ENCODE results near the gene TPBGL.
"Not testable (repeated sequence)": the region's sequence is repeated elsewhere in the genome, so short reads cannot be mapped to it uniquely, and the experiment has no call there.

TPBGL gene

DNA sequence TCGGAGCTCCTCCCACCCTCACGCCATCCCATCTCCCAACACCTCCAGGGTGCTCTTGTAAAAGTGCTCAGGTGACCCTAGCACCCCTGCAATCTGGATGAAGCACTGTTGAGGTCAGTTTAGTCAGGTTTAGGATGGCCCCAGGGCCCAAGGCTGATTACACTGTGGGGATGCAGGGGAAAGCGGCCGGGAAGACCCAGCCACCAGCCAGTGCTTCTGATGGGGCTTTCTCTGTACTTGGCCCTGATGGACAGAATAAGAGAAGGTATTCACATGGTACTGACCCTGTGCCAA is 28.7 kb downstream of the TPBGL start:
- Histone ChIP-seq H3K4me2 (ENCODE audit: low read length) (no peak overlapping the region), H3K9ac (ENCODE audit: low read depth, low read length) (no peak overlapping the region), H3K27me3 (ENCODE audit: control insufficient read depth, insufficient read depth, low read length) (peaks cover 6% of the 10 kb centered on the region), H3K9me3 (replicated peaks; ENCODE audit: low read length) (no peaks in the 10 kb centered on the region), H3K4me1 (ENCODE audit: control insufficient read depth, insufficient read depth, low read length) (no peaks in the 10 kb centered on the region), H3K36me3 (ENCODE audit: insufficient read depth, low read length) (no peaks in the 10 kb centered on the region), H3K4me3 (ENCODE audit: low read length) (no peak overlapping the region)

DNA sequence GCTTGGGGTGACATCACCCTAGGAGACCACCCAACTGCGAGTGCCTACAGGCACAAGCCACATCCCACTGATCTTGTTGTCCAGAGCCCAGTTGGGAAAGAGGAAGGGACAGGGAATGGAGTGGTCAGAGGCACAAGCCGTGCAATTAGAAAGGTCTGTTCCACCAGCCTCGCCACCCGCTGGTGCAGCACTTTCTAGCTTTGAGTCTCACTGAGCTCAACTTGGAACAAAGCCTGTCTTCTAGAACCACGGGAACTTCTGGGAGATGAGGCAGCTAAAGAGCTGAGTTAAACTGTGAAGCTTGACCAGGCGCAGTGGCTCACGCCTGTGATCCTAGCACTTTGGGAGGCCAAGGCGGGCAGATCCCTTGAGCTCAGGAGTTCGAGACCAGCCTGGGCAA is 29.3 kb downstream of the TPBGL start:
- Histone ChIP-seq H3K9ac (ENCODE audit: low read depth, low read length) (no peak overlapping the region), H3K27me3 (ENCODE audit: control insufficient read depth, insufficient read depth, low read length) (peaks cover under 1% of the 10 kb centered on the region), H3K4me3 (ENCODE audit: low read length) (no peak overlapping the region), H3K4me1 (ENCODE audit: control insufficient read depth, insufficient read depth, low read length) (no peaks in the 10 kb centered on the region), H3K36me3 (ENCODE audit: insufficient read depth, low read length) (no peaks in the 10 kb centered on the region), H3K9me3 (replicated peaks; ENCODE audit: low read length) (no peaks in the 10 kb centered on the region), H3K4me2 (ENCODE audit: low read length) (no peak overlapping the region)

DNA sequence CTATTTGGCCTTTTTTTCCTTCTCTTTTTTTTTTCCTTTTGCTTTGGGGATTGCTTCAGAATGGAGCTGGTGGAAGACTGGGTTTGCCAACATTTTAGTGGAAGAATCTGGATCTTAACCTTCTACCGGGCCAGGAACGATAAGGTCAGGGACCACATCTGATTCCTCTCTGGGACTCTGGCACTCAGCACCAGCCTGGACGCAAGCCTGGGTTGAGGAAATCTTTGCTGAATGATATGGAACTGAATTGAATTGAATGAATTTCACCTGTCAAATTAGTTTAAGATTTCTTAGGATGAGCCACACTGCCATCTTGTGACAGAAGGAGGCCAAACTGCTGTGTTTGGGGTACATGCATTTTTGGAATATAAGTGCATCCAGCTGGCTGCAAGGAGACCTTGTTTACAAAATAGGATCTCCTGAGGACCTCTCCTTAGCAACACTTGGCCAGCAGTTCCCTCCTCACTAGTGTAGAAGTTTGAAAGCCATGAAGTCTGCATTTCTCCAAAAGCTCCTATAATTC is 30.4 kb downstream of the TPBGL start:
- no peak overlapping the region for H3K4me2 ChIP-seq (ENCODE audit: low read length)
- H3K4me1 ChIP-seq (ENCODE audit: control insufficient read depth, insufficient read depth, low read length): no peaks in the 10 kb centered on the region
- H3K36me3 ChIP-seq (ENCODE audit: insufficient read depth, low read length): no peaks in the 10 kb centered on the region
- H3K9me3 ChIP-seq (replicated peaks; ENCODE audit: low read length): no peaks in the 10 kb centered on the region
- no peaks in the 10 kb centered on the region for H3K27me3 ChIP-seq (ENCODE audit: control insufficient read depth, insufficient read depth, low read length)
- no peak overlapping the region for H3K9ac ChIP-seq (ENCODE audit: low read depth, low read length)
- H3K4me3 ChIP-seq (ENCODE audit: low read length): no peak overlapping the region

DNA sequence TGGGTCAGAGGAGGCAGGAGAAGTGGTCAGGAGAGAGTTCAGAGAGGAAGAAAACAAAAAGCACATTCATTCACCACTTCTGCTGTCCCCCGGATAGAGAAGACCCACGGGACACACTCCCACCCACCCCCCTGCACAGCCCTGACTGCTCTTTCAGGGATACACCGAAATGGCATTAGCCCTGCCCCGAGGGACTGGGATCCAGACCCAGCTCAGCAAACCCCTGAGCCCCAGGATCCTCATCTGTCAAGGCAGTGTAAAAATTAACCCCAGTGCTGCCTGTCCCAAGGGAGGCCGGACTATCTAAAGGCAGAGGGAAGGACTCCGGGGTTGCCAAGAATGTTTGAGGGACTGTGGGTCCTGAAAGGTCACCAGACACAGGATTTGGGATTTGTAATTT is 31.2 kb downstream of the TPBGL start:
- H3K4me2 ChIP-seq (ENCODE audit: low read length): no peak overlapping the region
- no peaks in the 10 kb centered on the region for H3K36me3 ChIP-seq (ENCODE audit: insufficient read depth, low read length)
- no peaks in the 10 kb centered on the region for H3K4me1 ChIP-seq (ENCODE audit: control insufficient read depth, insufficient read depth, low read length)
- H3K27me3 ChIP-seq (ENCODE audit: control insufficient read depth, insufficient read depth, low read length): no peaks in the 10 kb centered on the region
- no peaks in the 10 kb centered on the region for H3K9me3 ChIP-seq (replicated peaks; ENCODE audit: low read length)
- H3K4me3 ChIP-seq (ENCODE audit: low read length): no peak overlapping the region
- no peak overlapping the region for H3K9ac ChIP-seq (ENCODE audit: low read depth, low read length)

DNA sequence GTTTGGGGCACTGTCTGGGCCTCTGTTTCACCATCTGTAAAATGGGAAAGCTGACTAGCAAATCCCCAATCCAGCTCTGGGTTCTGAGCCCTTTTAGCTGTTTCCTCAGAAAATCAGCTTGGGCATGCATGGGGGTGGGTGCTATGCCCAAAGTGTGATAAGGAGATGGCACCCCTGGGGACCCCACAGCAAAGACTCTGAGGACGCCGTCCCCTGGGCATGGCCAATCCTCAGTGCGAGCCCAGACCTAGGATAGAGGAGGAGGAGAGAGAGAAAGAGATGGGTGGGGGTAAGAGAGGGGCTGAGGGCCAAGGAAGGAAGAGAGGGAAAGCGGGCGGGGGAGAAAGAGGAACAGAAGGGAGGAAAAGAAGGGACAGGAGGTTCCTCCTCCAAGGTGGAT is 31.8 kb downstream of the TPBGL start:
- H3K9me3 ChIP-seq (replicated peaks; ENCODE audit: low read length): no peaks in the 10 kb centered on the region
- H3K4me2 ChIP-seq (ENCODE audit: low read length): no peak overlapping the region
- no peaks in the 10 kb centered on the region for H3K36me3 ChIP-seq (ENCODE audit: insufficient read depth, low read length)
- no peak overlapping the region for H3K9ac ChIP-seq (ENCODE audit: low read depth, low read length)
- H3K4me1 ChIP-seq (ENCODE audit: control insufficient read depth, insufficient read depth, low read length): no peaks in the 10 kb centered on the region
- H3K27me3 ChIP-seq (ENCODE audit: control insufficient read depth, insufficient read depth, low read length): no peaks in the 10 kb centered on the region
- H3K4me3 ChIP-seq (ENCODE audit: low read length): no peak overlapping the region

DNA sequence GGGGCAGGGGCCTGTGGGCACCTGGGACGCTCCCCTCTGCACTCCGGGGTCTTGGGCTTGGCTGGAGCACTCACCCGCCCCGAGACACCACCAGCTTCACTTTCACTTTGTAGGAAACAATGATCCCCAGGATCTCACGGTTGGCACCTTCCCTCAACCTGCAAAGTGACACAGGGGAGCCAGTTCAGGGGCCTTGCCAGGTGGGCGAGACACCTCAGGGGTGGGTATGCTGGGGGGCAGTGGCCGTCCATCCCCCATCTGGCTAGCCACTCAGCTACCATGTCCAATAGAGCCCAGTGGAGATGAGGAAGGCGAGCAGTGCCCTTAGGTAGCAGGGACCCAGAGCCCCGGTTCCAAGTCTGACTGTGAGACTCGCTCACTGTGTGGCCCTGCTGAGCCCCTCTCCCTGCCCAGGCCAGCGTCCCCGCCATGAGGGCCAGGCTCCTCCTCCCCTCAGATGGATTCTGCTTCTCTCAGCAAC is 32.3 kb downstream of the TPBGL start:
- Histone ChIP-seq H3K9ac (ENCODE audit: low read depth, low read length) (no peak overlapping the region), H3K27me3 (ENCODE audit: control insufficient read depth, insufficient read depth, low read length) (no peaks in the 10 kb centered on the region), H3K36me3 (ENCODE audit: insufficient read depth, low read length) (no peaks in the 10 kb centered on the region), H3K9me3 (replicated peaks; ENCODE audit: low read length) (no peaks in the 10 kb centered on the region), H3K4me3 (ENCODE audit: low read length) (no peak overlapping the region), H3K4me2 (ENCODE audit: low read length) (no peak overlapping the region), H3K4me1 (ENCODE audit: control insufficient read depth, insufficient read depth, low read length) (no peaks in the 10 kb centered on the region)

DNA sequence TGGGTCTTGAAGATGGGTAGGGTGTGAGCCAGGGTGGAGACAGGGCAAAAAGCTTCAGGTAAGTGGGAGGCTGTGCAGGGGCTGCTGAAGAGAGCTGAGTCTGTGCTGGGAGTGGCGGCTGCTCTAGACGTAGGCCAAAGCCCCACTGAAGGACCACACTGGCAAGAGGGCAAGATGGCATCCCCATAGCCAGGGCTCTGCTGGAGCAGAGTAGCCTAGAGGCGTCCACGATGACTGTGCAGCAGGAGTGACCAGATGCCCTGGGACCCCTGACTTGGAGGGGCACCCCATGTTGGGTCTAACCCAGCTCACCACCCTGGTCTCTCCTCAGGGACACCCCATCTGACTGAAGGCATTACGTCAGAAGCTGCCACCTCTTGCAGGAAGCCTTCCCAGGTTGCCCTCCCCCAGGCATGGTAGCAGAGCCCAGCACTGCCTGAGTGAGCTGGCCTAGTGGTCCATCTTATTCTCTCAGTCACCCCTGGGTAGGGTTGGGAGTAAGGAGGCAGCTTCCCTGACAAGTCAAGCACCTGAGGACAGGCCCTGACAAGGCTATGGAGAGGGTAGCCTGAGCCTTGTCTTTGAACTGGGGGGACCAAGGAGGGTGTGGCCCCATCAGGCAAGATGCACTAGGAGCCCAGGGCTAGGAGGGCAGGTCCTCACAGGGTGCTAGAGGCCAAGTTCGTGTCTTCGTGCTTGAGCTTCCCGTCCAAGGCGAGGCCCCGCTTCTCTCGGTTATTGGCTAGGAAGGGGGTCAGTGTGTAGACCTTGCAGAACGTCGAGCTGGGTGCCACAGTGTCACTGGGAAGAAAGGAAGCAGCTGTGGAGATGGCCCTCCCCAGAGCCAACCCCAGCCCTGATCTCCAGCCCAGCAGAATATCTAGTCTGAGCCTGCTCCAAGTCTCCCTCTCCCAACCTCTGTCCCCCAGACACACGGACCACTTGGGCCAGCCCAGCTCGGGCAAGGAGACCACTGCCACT is 33.1 kb downstream of the TPBGL start:
- Histone ChIP-seq H3K4me3 (ENCODE audit: low read length) (no peak overlapping the region), H3K9ac (ENCODE audit: low read depth, low read length) (no peak overlapping the region), H3K27me3 (ENCODE audit: control insufficient read depth, insufficient read depth, low read length) (no peaks in the 10 kb centered on the region), H3K36me3 (ENCODE audit: insufficient read depth, low read length) (no peaks in the 10 kb centered on the region), H3K4me2 (ENCODE audit: low read length) (no peak overlapping the region), H3K9me3 (replicated peaks; ENCODE audit: low read length) (no peaks in the 10 kb centered on the region), H3K4me1 (ENCODE audit: control insufficient read depth, insufficient read depth, low read length) (no peaks in the 10 kb centered on the region)

DNA sequence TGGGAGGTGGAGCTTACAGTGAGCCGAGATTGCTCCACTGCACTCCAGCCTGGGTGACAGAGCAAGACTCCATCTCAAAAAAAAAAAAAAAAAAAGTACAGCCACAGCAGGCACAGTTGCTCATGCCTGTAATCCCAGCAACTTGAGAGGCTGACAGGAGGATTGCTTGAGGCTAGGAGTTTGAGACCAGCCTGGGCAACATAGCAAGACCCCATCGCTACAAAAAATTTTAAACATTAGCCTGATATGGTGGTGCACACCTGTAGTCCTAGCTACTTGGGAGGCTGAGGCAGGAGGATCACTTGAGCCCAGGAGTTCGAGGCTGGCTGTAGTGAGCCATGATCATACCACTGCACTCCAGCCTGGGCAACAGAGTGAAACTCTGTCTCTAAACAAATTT is 34.1 kb downstream of the TPBGL start:
- not testable (repeated sequence) for H3K36me3 ChIP-seq (ENCODE audit: insufficient read depth, low read length); H3K4me2 ChIP-seq (ENCODE audit: low read length); H3K9ac ChIP-seq (ENCODE audit: low read depth, low read length); H3K4me1 ChIP-seq (ENCODE audit: control insufficient read depth, insufficient read depth, low read length); H3K4me3 ChIP-seq (ENCODE audit: low read length); H3K9me3 ChIP-seq (replicated peaks; ENCODE audit: low read length); H3K27me3 ChIP-seq (ENCODE audit: control insufficient read depth, insufficient read depth, low read length)

DNA sequence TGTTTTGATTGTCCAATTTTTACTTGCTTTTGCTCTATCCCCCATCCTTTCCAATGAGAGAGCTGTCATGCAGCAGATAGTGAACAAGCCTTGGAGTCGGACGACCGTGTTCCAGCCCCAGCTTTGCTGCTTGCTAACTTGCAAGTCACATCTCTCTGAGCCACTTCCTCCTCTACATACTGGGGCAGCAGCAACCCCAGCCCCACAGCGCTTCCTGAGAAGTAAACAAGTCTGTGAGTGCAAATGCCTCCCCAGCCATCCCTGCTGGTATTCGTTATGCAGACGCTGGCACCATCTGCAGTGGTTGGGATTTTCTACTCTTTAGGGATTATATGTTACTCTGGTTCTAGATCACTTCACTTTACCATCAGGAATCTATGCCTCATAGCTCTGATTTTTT is 35.0 kb downstream of the TPBGL start:
- H3K27me3 ChIP-seq (ENCODE audit: control insufficient read depth, insufficient read depth, low read length): no peaks in the 10 kb centered on the region
- no peak overlapping the region for H3K4me2 ChIP-seq (ENCODE audit: low read length)
- H3K9me3 ChIP-seq (replicated peaks; ENCODE audit: low read length): no peaks in the 10 kb centered on the region
- no peak overlapping the region for H3K4me3 ChIP-seq (ENCODE audit: low read length)
- H3K36me3 ChIP-seq (ENCODE audit: insufficient read depth, low read length): no peaks in the 10 kb centered on the region
- no peaks in the 10 kb centered on the region for H3K4me1 ChIP-seq (ENCODE audit: control insufficient read depth, insufficient read depth, low read length)
- no peak overlapping the region for H3K9ac ChIP-seq (ENCODE audit: low read depth, low read length)

DNA sequence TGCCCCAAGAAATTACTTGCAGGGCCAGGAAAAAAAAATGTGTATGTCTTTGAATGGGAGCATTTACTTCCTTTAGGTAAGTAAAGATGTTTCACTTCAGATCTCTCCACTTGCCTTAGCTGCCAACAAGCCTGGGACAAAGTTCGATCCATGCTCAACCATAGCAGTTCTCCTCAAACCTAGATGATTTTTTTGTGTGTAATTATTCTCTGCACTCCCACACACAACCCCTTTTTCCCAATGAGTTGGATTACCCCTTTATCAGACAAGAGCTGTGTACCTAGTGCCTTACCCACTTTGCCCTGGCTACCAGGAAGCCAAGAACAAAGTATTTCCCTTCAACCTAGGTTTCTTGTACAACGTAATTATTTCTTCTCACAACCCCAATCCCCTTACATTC is 35.6 kb downstream of the TPBGL start:
- Histone ChIP-seq H3K27me3 (ENCODE audit: control insufficient read depth, insufficient read depth, low read length) (no peaks in the 10 kb centered on the region), H3K9ac (ENCODE audit: low read depth, low read length) (no peak overlapping the region), H3K4me1 (ENCODE audit: control insufficient read depth, insufficient read depth, low read length) (no peaks in the 10 kb centered on the region), H3K9me3 (replicated peaks; ENCODE audit: low read length) (no peaks in the 10 kb centered on the region), H3K4me2 (ENCODE audit: low read length) (no peak overlapping the region), H3K36me3 (ENCODE audit: insufficient read depth, low read length) (no peaks in the 10 kb centered on the region), H3K4me3 (ENCODE audit: low read length) (no peak overlapping the region)

DNA sequence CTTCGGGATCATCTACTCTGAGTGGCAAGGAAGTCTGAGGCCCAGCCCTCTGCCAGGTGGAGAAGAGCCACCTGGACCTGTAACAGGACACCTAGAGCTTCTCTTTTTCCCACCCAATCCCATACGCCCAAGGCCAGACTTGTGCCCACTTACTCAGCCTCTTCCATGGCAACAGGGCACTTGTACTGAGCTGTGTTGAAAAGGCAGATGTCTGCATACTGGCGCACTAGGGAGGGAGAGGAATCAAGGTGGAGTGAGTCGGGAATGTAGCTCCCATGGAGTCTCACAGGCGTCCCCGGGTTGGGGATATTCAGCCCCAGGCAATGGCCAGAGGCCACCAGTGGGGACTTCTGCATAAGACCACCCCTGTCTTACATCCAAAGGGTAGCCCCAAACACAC is 36.1 kb downstream of the TPBGL start:
- H3K4me1 ChIP-seq (ENCODE audit: control insufficient read depth, insufficient read depth, low read length): no peaks in the 10 kb centered on the region

DNA sequence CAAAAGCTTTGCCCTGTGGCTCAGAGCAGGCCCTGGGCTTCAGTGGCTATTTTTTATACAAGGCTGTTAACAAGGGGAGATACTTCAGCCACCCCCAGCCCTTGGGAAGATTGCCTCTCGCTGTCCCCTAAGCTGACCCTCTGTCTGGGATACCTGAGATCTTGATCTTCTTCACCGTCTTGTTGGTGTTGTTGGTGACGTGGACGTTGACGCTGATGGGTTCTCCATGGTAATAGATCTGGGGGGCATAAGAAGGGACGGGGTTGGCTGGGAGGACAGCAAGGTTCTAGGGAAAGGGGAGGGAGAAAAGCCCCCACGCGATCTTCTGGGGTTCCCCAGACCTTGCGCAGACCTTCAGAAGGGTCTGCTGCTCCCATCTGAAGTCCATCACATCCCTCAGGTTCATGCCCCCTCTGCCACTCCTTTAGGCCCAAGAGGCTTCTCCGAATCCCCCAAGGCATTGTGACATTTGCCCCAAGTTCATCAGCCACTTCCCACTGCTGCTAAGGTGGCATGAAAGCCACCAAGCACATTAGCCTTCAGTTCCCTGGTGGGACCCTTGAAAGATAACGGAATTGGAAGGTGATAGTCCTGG is 36.7 kb downstream of the TPBGL start:
- Histone ChIP-seq H3K36me3 (ENCODE audit: insufficient read depth, low read length) (no peaks in the 10 kb centered on the region), H3K4me3 (ENCODE audit: low read length) (no peak overlapping the region), H3K9ac (ENCODE audit: low read depth, low read length) (no peak overlapping the region), H3K9me3 (replicated peaks; ENCODE audit: low read length) (no peaks in the 10 kb centered on the region), H3K4me2 (ENCODE audit: low read length) (no peak overlapping the region), H3K4me1 (ENCODE audit: control insufficient read depth, insufficient read depth, low read length) (no peaks in the 10 kb centered on the region), H3K27me3 (ENCODE audit: control insufficient read depth, insufficient read depth, low read length) (no peaks in the 10 kb centered on the region)

More for the DNA sequence above, 36.1 kb downstream of the TPBGL start:
- H3K36me3 ChIP-seq (ENCODE audit: insufficient read depth, low read length): no peaks in the 10 kb centered on the region
- no peak overlapping the region for H3K4me2 ChIP-seq (ENCODE audit: low read length)
- no peak overlapping the region for H3K4me3 ChIP-seq (ENCODE audit: low read length)
- no peaks in the 10 kb centered on the region for H3K9me3 ChIP-seq (replicated peaks; ENCODE audit: low read length)
- no peak overlapping the region for H3K9ac ChIP-seq (ENCODE audit: low read depth, low read length)
- H3K27me3 ChIP-seq (ENCODE audit: control insufficient read depth, insufficient read depth, low read length): no peaks in the 10 kb centered on the region

Measured in skeletal muscle satellite cell (primary cell).